A549 (cell line): Measurements from ENCODE around the gene AQP6. TPM values are rescaled to one million over a fixed set of nuclear protein-coding genes. Genes with fewer than 3 reads are reported as not detected.

Experiments
- ATAC-seq, 2 experiments: fragments of 200-7000 bp in 1 of 2; fragments of >200 bp in 1 of 2; cut with Nextera tagmentation in 1 of 2; cut with Tn5 transposase in 1 of 2; 3 replicates each; pipeline versions ENCODE4 v1.8.0 to v1.9.1; 2018 to 2020; ENCODE audit warnings: mild to moderate bottlenecking in 1 of 2, moderate library complexity in 1 of 2
- CTCF ChIA-PET: fragments of 300-600 bp; sonication (Branson Sonifier 250); formaldehyde crosslinking; extraction: SDS; loops from one replicate; lab custom pipeline; 2021; ENCODE audit warnings: antibody characterized with exemption, inconsistent platforms; lab: Yijun Ruan, JAX
- POLR2A ChIA-PET: fragments of 350-600 bp; formaldehyde crosslinking; extraction: SDS; loops from one replicate; lab custom pipeline; 2021; ENCODE audit warnings: antibody characterized with exemption, inconsistent platforms; lab: Yijun Ruan, JAX
- DNase-seq, 2 experiments: peaks; one replicate each; pipeline versions ENCODE4 v3.0.0 to v3.0.0-alpha.2; 2011 to 2016; ENCODE audit warnings: low read depth in 1 of 2, low spot score in 1 of 2
- FAIRE-seq: peaks from 2 replicates; lab custom pipeline; 2011; peaks lifted over from hg19 to GRCh38; lab: Jason Lieb, UNC
- H3K27ac ChIP-seq, 2 experiments: fragments of >200 bp; sonication (Bioruptor Twin); formaldehyde crosslinking; 3 replicates each; pipeline ENCODE4 v1.5.1; 2016 to 2017
- H3K4me1 ChIP-seq: fragments of >200 bp; sonication (Bioruptor Twin); formaldehyde crosslinking; 3 replicates; pipeline ENCODE4 v1.6.1; 2016
- H3K4me2 ChIP-seq: fragments of >200 bp; sonication (Bioruptor Twin); formaldehyde crosslinking; 3 replicates; pipeline ENCODE4 v1.6.1; 2016
- H3K4me3 ChIP-seq: fragments of >200 bp; sonication (Bioruptor Twin); formaldehyde crosslinking; 3 replicates; pipeline ENCODE4 v1.5.1; 2016
- H3K9me3 ChIP-seq: fragments of >200 bp; sonication (Bioruptor Twin); formaldehyde crosslinking; 3 replicates; pipeline ENCODE4 v1.6.1; 2016
- BHLHE40 ChIP-seq: IDR thresholded peaks from 2 replicates; pipeline ENCODE4 v1.6.1; 2012; ENCODE audit warnings: low read depth, low read length, inconsistent platforms
- CBX2 ChIP-seq: fragments of 200-600 bp; sonication (generic); IDR thresholded peaks from 2 replicates; pipeline ENCODE4 v1.6.1; 2016; ENCODE audit warnings: low read depth, mild to moderate bottlenecking, borderline replicate concordance
- CBX8 ChIP-seq: fragments of 200-600 bp; sonication (generic); IDR thresholded peaks from 2 replicates; pipeline ENCODE4 v1.6.1; 2016
- CHD2 ChIP-seq: fragments of 150-350 bp; IDR thresholded peaks from 2 replicates; pipeline ENCODE4 v1.6.1; 2014; ENCODE audit warnings: low read length; ENCODE audit not compliant: partially characterized antibody
- CHD4 ChIP-seq: fragments of 200-600 bp; sonication (generic); IDR thresholded peaks from 2 replicates; pipeline ENCODE4 v1.6.1; 2016; ENCODE audit warnings: antibody characterized with exemption, mild to moderate bottlenecking, borderline replicate concordance
- E2F6 ChIP-seq: IDR thresholded peaks from 2 replicates; pipeline ENCODE4 v1.6.1; 2012; ENCODE audit warnings: low read depth, borderline replicate concordance
- EHF ChIP-seq: fragments of 250-450 bp; sonication (Bioruptor Pico); IDR thresholded peaks from 2 replicates; pipeline ENCODE4 v1.5.0; 2020; ENCODE audit warnings: mild to moderate bottlenecking
- ESRRA ChIP-seq: fragments of 150-350 bp; IDR thresholded peaks from 2 replicates; pipeline ENCODE4 v1.6.1; 2014; ENCODE audit warnings: mild to moderate bottlenecking, low read length, borderline replicate concordance
- FOSB ChIP-seq: fragments of 250-450 bp; sonication (Bioruptor Pico); IDR thresholded peaks from 2 replicates; pipeline ENCODE4 v1.5.0; 2020; ENCODE audit warnings: mild to moderate bottlenecking, moderate library complexity
- FOXS1 ChIP-seq: fragments of 250-450 bp; sonication (Bioruptor Pico); IDR thresholded peaks from 2 replicates; pipeline ENCODE4 v1.5.0; 2020; ENCODE audit warnings: mild to moderate bottlenecking, moderate library complexity
- KDM1A ChIP-seq: fragments of 200-600 bp; sonication (generic); IDR thresholded peaks from 2 replicates; pipeline ENCODE4 v1.6.1; 2016; ENCODE audit warnings: low read depth, mild to moderate bottlenecking
- MAFK ChIP-seq: fragments of 450-650 bp; IDR thresholded peaks from 2 replicates; pipeline ENCODE4 v1.6.1; 2014; ENCODE audit not compliant: partially characterized antibody
- MAZ ChIP-seq: fragments of 150-350 bp; IDR thresholded peaks from 2 replicates; pipeline ENCODE4 v1.6.1; 2014; ENCODE audit warnings: antibody characterized with exemption, low read depth, low read length, borderline replicate concordance
- POLR2A ChIP-seq: IDR thresholded peaks from 2 replicates; pipeline ENCODE4 v1.6.1; 2012; ENCODE audit warnings: mild to moderate bottlenecking, low read length
- RARB ChIP-seq: fragments of 250-450 bp; sonication (Bioruptor Pico); IDR thresholded peaks from 2 replicates; pipeline ENCODE4 v1.8.0; 2021; ENCODE audit warnings: mild to moderate bottlenecking, moderate library complexity
- SMC3 ChIP-seq: fragments of >200 bp; sonication (Bioruptor Twin); formaldehyde crosslinking; IDR thresholded peaks from 3 replicates; pipeline ENCODE4 v1.6.1; 2018; ENCODE audit warnings: inconsistent platforms
- TP53 ChIP-seq: fragments of 250-450 bp; sonication (Bioruptor Pico); IDR thresholded peaks from 2 replicates; pipeline ENCODE4 v1.5.0; 2021; ENCODE audit warnings: mild to moderate bottlenecking, moderate library complexity
- WGBS: methylation state at CpG from one replicate; pipeline ENCODE4 v1.1.6; 2017; ENCODE audit errors: missing lambda C conversion rate; 5-methylcytosine and 5-hydroxymethylcytosine counted together
- polyA plus RNA-seq, 4 experiments: library from polyadenylated mRNA; depleted of rRNA in 3 of 4; stranded (reverse); fragments of >200 nt; fragmentation: RNase III in 1 of 4; extraction: RNeasy Plus Mini Kit Qiagen cat#74134 plus additional on column Dnase treatment in 1 of 4; gene quantifications; 2 replicates in 3 of 4; 3 replicates in 1 of 4; pipeline ENCODE4 v1.2.3, GENCODE V29; 2011 to 2017
- TF ChIP-seq, protein P1 (sequence below): fragments of 200-600 bp; sonication (generic); IDR thresholded peaks from 2 replicates; pipeline ENCODE4 v1.6.1; 2016; ENCODE audit warnings: antibody characterized with exemption, mild to moderate bottlenecking, moderate library complexity
- TF ChIP-seq, protein P2 (sequence below): fragments of 150-350 bp; IDR thresholded peaks from 2 replicates; pipeline ENCODE4 v1.6.1; 2014; ENCODE audit warnings: low read depth, mild to moderate bottlenecking, low read length

The AQP6 gene
- polyA plus RNA-seq, 2 of the 4 experiments (the other 2 are of a cell fraction): 0.05 TPM; not detected in 1

DNA sequence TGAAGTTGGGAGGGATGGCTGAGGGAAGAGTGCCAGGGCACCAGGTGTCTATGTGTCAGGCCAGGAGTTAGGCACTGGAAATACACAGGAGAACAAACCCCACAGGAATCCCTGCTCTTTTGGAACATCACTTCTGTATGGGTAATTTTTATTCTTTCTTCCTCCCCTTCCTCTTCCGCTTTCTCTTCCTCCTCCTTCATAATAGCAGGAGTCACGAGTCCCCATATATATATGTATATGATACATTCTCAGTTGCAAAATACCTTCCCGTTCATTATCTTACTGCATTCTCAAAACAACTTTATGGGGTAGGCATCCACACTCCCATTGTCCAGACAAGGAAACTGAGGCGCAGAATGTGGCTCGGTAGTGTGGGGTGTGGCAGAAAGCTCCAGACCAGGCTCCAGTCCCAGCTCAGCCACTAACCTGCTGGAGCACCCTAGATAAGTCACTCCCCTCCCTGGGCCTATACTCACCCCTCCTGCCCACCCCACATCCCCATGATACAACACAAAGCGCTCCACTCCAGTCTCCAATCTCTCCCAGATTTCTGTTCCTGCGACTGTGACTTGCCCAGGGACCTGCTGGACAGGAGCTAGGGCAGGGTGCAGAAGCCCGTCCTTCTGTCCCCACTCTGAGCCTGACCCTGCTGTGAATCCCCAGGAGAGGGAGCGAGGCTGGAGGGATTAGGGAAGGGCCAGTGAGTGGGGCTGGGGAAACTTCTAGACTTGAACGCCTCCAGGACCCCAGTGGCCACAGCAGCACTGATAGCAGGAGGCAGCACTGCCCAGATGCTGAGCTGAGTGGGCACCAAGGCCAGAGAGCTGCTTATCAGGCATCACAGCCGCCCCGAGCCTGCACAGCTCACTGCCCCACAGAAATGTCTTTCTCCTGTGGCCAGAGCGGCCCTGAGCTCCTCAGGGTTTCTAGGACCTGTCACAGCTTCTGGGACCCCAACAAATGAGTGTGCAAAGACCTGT is 23.6 kb upstream of the AQP6 start:
- Histone ChIP-seq H3K4me3 (no peak overlapping the region), H3K4me2 (no peak overlapping the region), H3K27ac (no peak overlapping the region), H3K9me3 (no peaks in the 10 kb centered on the region), H3K4me1 (0 out of 3 replicates have a peak, but pooled peaks cover 7% of the 10 kb centered on the region)
- CTCF ChIA-PET: interaction anchor here (0.6 to 7.7 kb wide), 7 partner anchors 14 to 312 kb away, joined by 4 to 193 read pairs (median 6); partner anchors contain the start of gene AQP5
- FAIRE-seq: no peak
- DNase-seq: no peak
- TF ChIP-seq ESRRA: no peak
- TF ChIP-seq MAZ: no peak
- TF ChIP-seq FOSB: no peak
- TF ChIP-seq FOXS1 (CRISPR knock-in tag): no peak
- TF ChIP-seq SMC3: no peak
- 66% methylated on average over 13 of the region's 13 CpGs for WGBS
- ATAC-seq: no peak
- POLR2A ChIA-PET: no interaction called here

DNA sequence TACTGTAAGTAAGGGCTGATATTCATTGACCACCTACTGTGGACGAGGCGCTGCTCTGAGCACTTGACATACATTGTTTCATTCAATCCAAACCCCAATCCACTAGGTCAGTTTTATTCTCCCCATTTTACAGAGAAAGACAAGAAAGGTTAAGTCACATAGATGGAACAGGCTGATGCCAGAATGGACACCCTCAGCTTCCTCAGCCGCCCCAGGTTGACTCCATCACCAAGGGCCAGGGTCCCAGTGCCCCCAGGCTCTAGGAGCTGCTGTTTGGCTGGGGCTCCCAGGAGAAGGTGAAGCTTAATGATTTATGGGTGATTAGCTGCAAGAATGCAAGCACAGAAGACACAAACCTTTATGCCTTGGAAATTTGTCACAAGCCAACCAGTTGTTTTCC is 22.9 kb upstream of the AQP6 start:
- no peak for FAIRE-seq
- Histone ChIP-seq H3K4me3 (no peak overlapping the region), H3K27ac (no peak overlapping the region), H3K4me1 (0 out of 3 replicates have a peak, but pooled peaks cover 7% of the 10 kb centered on the region), H3K4me2 (no peak overlapping the region)
- WGBS: 88% methylated on average over 3 of the region's 3 CpGs
- no peak for ATAC-seq
- TF ChIP-seq POLR2A (no peak), KDM1A (no peak), EHF (CRISPR knock-in tag) (no peak)
- TF ChIP-seq, protein P1, sequence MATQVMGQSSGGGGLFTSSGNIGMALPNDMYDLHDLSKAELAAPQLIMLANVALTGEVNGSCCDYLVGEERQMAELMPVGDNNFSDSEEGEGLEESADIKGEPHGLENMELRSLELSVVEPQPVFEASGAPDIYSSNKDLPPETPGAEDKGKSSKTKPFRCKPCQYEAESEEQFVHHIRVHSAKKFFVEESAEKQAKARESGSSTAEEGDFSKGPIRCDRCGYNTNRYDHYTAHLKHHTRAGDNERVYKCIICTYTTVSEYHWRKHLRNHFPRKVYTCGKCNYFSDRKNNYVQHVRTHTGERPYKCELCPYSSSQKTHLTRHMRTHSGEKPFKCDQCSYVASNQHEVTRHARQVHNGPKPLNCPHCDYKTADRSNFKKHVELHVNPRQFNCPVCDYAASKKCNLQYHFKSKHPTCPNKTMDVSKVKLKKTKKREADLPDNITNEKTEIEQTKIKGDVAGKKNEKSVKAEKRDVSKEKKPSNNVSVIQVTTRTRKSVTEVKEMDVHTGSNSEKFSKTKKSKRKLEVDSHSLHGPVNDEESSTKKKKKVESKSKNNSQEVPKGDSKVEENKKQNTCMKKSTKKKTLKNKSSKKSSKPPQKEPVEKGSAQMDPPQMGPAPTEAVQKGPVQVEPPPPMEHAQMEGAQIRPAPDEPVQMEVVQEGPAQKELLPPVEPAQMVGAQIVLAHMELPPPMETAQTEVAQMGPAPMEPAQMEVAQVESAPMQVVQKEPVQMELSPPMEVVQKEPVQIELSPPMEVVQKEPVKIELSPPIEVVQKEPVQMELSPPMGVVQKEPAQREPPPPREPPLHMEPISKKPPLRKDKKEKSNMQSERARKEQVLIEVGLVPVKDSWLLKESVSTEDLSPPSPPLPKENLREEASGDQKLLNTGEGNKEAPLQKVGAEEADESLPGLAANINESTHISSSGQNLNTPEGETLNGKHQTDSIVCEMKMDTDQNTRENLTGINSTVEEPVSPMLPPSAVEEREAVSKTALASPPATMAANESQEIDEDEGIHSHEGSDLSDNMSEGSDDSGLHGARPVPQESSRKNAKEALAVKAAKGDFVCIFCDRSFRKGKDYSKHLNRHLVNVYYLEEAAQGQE: no peak
- TF ChIP-seq, all 56 proteins: peak for 0
- H3K9me3 ChIP-seq: no peaks in the 10 kb centered on the region
- DNase-seq: no peak
- POLR2A ChIA-PET: no interaction called here
- CTCF ChIA-PET: interaction anchor here (1.1 to 7.7 kb wide), 6 partner anchors 14 to 313 kb away, joined by 4 to 193 read pairs (median 6); partner anchors contain the start of gene AQP5

- POLR2A ChIA-PET: no interaction called here
- no peak within 1 kb of the TSS for H3K27ac ChIP-seq
- CTCF ChIA-PET: interaction anchor here (1.1 to 7.7 kb wide), 6 partner anchors 13 to 314 kb away, joined by 4 to 193 read pairs (median 6); partner anchors contain the start of gene AQP5
Observed at GRCh38 chr12:49950273-49951251, 22.2 kb upstream of the AQP6 start, which contains the start of gene AQP2. Gene AQP2, plus strand, starts transcription at chr12:49950737. Its CDS starts 94 bp downstream, at chr12:49950831.

More at GRCh38 chr12:49950273-49951251, 22.2 kb upstream of the AQP6 start, which contains the start of gene AQP2:
- WGBS: 76% methylated on average over 25 of the region's 32 CpGs
- H3K4me3 ChIP-seq: no peak within 1 kb of the TSS
- H3K9me3 ChIP-seq: no peaks in the 10 kb centered on the region
- DNase-seq (no peak), FAIRE-seq (no peak), ATAC-seq (no peak)
- TF ChIP-seq, protein P1: no peak
- TF ChIP-seq RARB (no peak), CHD4 (no peak), POLR2A (no peak), BHLHE40 (no peak), CBX8 (no peak), MAFK (no peak), CBX2 (no peak), TP53 (CRISPR knock-in tag) (no peak), FOSB (no peak), E2F6 (no peak), CHD2 (no peak)
- TF ChIP-seq, protein P2, sequence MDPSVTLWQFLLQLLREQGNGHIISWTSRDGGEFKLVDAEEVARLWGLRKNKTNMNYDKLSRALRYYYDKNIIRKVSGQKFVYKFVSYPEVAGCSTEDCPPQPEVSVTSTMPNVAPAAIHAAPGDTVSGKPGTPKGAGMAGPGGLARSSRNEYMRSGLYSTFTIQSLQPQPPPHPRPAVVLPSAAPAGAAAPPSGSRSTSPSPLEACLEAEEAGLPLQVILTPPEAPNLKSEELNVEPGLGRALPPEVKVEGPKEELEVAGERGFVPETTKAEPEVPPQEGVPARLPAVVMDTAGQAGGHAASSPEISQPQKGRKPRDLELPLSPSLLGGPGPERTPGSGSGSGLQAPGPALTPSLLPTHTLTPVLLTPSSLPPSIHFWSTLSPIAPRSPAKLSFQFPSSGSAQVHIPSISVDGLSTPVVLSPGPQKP: no peak
- H3K4me1 ChIP-seq: 0 out of 3 replicates have a peak, but pooled peaks cover 4% of the 10 kb centered on the region
- no peak within 1 kb of the TSS for H3K4me2 ChIP-seq
